HCT116 (cell line): ENCODE data around the gene TP53TG5. TPM values are rescaled to one million over a fixed set of nuclear protein-coding genes. Genes with fewer than 3 reads are reported as not detected.

ENCODE experiments used
- ATAC-seq: fragments of 200-7000 bp; cut with Tn5 transposase; 2 replicates; pipeline ENCODE4 v1.9.1; 2020; ENCODE audit warnings: mild to moderate bottlenecking, moderate library complexity
- BruUV-seq: library from RNA; stranded (reverse); fragments of 400-500 nt; replicated peaks from 2 replicates; lab custom pipeline; 2021; lab: Mats Ljungman, UMichigan
- CTCF ChIA-PET: fragments of 300-600 bp; sonication (Branson Sonifier 250); formaldehyde crosslinking; loops from one replicate; lab custom pipeline; 2021; ENCODE audit warnings: antibody characterized with exemption; lab: Charles Lee
- POLR2A ChIA-PET: fragments of 300-600, 350-600 bp; sonication (Branson Sonifier 250); formaldehyde crosslinking; loops from one replicate; lab custom pipeline; 2021; ENCODE audit warnings: antibody characterized with exemption; lab: Charles Lee
- RAD21 ChIA-PET, 2 experiments: fragments of 300-600 bp; sonication (Branson Sonifier 250); formaldehyde crosslinking; loops; one replicate each; lab custom pipeline; 2023; ENCODE audit warnings: low total read pairs in 2 of 2; ENCODE audit not compliant: uncharacterized antibody in 2 of 2, unreplicated experiment in 2 of 2, low non-redundant PET in 1 of 2; lab: Charles Lee
- DNase-seq: peaks from one replicate; pipeline ENCODE4 v3.0.0-alpha.2; 2010; ENCODE audit warnings: low read depth, low spot score
- H2AFZ ChIP-seq: fragments of 200-600 bp; shearing (Covaris generic), sonication (generic); 2 replicates; pipeline ENCODE4 v1.6.1; 2017; ENCODE audit warnings: low read depth, mixed run types, mixed read lengths, antibody characterized with exemption, low read length; ENCODE audit not compliant: poor library complexity, severe bottlenecking
- H3K27ac ChIP-seq: 2 replicates; pipeline ENCODE4 v1.5.1; 2012; ENCODE audit warnings: low read depth, low read length
- H3K27me3 ChIP-seq: fragments of 200-600 bp; sonication (generic); 2 replicates; pipeline ENCODE4 v1.6.1; 2016; ENCODE audit warnings: mixed run types, low read length, mixed read lengths; ENCODE audit not compliant: insufficient read depth
- H3K36me3 ChIP-seq, 2 experiments: fragments of 200-500 bp in 1 of 2; fragments of 200-600 bp in 1 of 2; sonication (Bioruptor generic) in 1 of 2; sonication (generic) in 1 of 2; 2 replicates each; pipeline versions ENCODE4 v1.5.1 to v1.6.1; 2014 to 2016; ENCODE audit warnings: low read length in 2 of 2, inconsistent platforms in 1 of 2, mixed read lengths in 1 of 2, mixed run types in 1 of 2; ENCODE audit not compliant: insufficient read depth in 2 of 2, control insufficient read depth in 1 of 2
- H3K4me1 ChIP-seq, 2 experiments: fragments of 200-600 bp in 1 of 2; sonication (generic) in 1 of 2; 2 replicates each; pipeline versions ENCODE4 v1.5.1 to v1.6.1; 2012 to 2017; ENCODE audit warnings: low read length in 2 of 2, inconsistent platforms in 1 of 2, mild to moderate bottlenecking in 1 of 2, mixed read lengths in 1 of 2, mixed run types in 1 of 2, moderate library complexity in 1 of 2; ENCODE audit not compliant: insufficient read depth in 2 of 2, control insufficient read depth in 1 of 2
- H3K4me2 ChIP-seq: fragments of 200-600 bp; sonication (generic); 2 replicates; pipeline ENCODE4 v1.6.1; 2017; ENCODE audit warnings: mixed run types, low read length, mixed read lengths
- H3K4me3 ChIP-seq, 2 experiments: fragments of 200-600 bp in 1 of 2; sonication (generic) in 1 of 2; replicated peaks in 1 of 2; 2 replicates each; pipeline ENCODE4 v1.5.1; 2011 to 2016; ENCODE audit warnings: low read length in 2 of 2, control low read depth in 1 of 2, low read depth in 1 of 2, mild to moderate bottlenecking in 1 of 2, mixed read lengths in 1 of 2, mixed run types in 1 of 2
- H3K79me2 ChIP-seq: fragments of 200-600 bp; sonication (generic); 2 replicates; pipeline ENCODE4 v1.6.1; 2017; ENCODE audit warnings: mild to moderate bottlenecking, mixed run types, low read length, moderate library complexity, mixed read lengths; ENCODE audit not compliant: insufficient read depth
- H3K9ac ChIP-seq: fragments of 200-600 bp; sonication (generic); 2 replicates; pipeline ENCODE4 v1.6.1; 2016; ENCODE audit warnings: low read length, mixed read lengths
- H3K9me2 ChIP-seq: fragments of 200-600 bp; sonication (generic), shearing (Covaris generic); 2 replicates; pipeline ENCODE4 v1.6.1; 2017; ENCODE audit warnings: mixed run types, mild to moderate bottlenecking, moderate library complexity; ENCODE audit not compliant: insufficient read depth
- H3K9me3 ChIP-seq, 2 experiments: fragments of 200-500 bp in 1 of 2; fragments of 200-600 bp in 1 of 2; sonication (Bioruptor generic) in 1 of 2; sonication (generic) in 1 of 2; 2 replicates each; pipeline ENCODE4 v1.6.1; 2014 to 2017; ENCODE audit warnings: low read length in 2 of 2, mixed read lengths in 2 of 2, inconsistent platforms in 1 of 2, low read depth in 1 of 2, mild to moderate bottlenecking in 1 of 2, mixed run types in 1 of 2, moderate library complexity in 1 of 2; ENCODE audit not compliant: control insufficient read depth in 1 of 2, insufficient read depth in 1 of 2
- H4K20me1 ChIP-seq: fragments of 200-600 bp; sonication (generic), shearing (Covaris generic); 2 replicates; pipeline ENCODE4 v1.6.1; 2017; ENCODE audit warnings: mixed run types, mild to moderate bottlenecking, moderate library complexity; ENCODE audit not compliant: insufficient read depth
- CBX3 ChIP-seq: IDR thresholded peaks from 2 replicates; pipeline ENCODE4 v1.6.1; 2012; ENCODE audit warnings: low read depth
- ELF1 ChIP-seq: IDR thresholded peaks from 2 replicates; pipeline ENCODE4 v1.6.1; 2012; ENCODE audit warnings: low read depth, borderline replicate concordance
- EZH2 ChIP-seq: fragments of 200-600 bp; sonication (generic); IDR thresholded peaks from 2 replicates; pipeline ENCODE4 v1.6.1; 2017; ENCODE audit warnings: antibody characterized with exemption, mixed run types
- FOSL1 ChIP-seq: IDR thresholded peaks from 2 replicates; pipeline ENCODE4 v1.6.1; 2012; ENCODE audit warnings: low read depth
- JUND ChIP-seq: IDR thresholded peaks from 2 replicates; pipeline ENCODE4 v1.6.1; 2012
- intact Hi-C: fragments of 100-400 bp; cut with micrococcal nuclease; formaldehyde crosslinking; loops from 2 replicates; pipeline ENCODE4 v1.10.0; 2022
- total RNA-seq: library from RNA; stranded (reverse); gene quantifications from one replicate; pipeline ENCODE4 v1.2.1, GENCODE V29; 2021; ENCODE audit not compliant: unreplicated experiment
- TF ChIP-seq, protein P1 (sequence below): IDR thresholded peaks from 2 replicates; pipeline ENCODE4 v1.6.1; 2012; ENCODE audit warnings: low read depth

TP53TG5 gene
- total RNA-seq, 1 experiment from 2014 or later, result 0.76 TPM

- Histone ChIP-seq H3K4me3 (no peak overlapping the region), H4K20me1 (no peaks in the 10 kb centered on the region), H3K9me2 (no peaks in the 10 kb centered on the region), H3K9ac (no peak overlapping the region), H3K4me2 (no peak overlapping the region), H3K79me2 (no peaks in the 10 kb centered on the region), H3K9me3 (no peaks in the 10 kb centered on the region), H3K27ac (no peak overlapping the region), H3K36me3 (no peaks in the 10 kb centered on the region), H2AFZ (no peak overlapping the region), H3K4me1 (peaks cover 0 to 20% of the 10 kb centered on the region in 2 experiments; a peak in 2 of 4 replicates), H3K27me3 (no peaks in the 10 kb centered on the region)
- ATAC-seq (no peak), DNase-seq (no peak)
- intact Hi-C loops, result loop anchor here (1.0 to 2.0 kb wide), 3 partner anchors 41 to 396 kb away; partner anchors contain the start of gene PIGT
- ChIA-PET POLR2A (interaction anchor here (1.6 kb wide), 1 partner anchor 31 kb away, joined by 4 read pairs; no protein-coding TSS in a partner anchor), CTCF (interaction anchor here (1.6 to 8.3 kb wide), 3 partner anchors 12 to 62 kb away, joined by 10 to 61 read pairs (median 22); partner anchors contain the start of gene SYS1), RAD21 (interaction anchor here in 1 of 2 experiments (2.1 kb wide), 1 partner anchor 62 kb away, joined by 16 read pairs; no protein-coding TSS in a partner anchor)
- TF ChIP-seq EZH2 (no peak), JUND (no peak), ELF1 (no peak), CBX3 (no peak), FOSL1 (no peak)
- TF ChIP-seq, protein P1, sequence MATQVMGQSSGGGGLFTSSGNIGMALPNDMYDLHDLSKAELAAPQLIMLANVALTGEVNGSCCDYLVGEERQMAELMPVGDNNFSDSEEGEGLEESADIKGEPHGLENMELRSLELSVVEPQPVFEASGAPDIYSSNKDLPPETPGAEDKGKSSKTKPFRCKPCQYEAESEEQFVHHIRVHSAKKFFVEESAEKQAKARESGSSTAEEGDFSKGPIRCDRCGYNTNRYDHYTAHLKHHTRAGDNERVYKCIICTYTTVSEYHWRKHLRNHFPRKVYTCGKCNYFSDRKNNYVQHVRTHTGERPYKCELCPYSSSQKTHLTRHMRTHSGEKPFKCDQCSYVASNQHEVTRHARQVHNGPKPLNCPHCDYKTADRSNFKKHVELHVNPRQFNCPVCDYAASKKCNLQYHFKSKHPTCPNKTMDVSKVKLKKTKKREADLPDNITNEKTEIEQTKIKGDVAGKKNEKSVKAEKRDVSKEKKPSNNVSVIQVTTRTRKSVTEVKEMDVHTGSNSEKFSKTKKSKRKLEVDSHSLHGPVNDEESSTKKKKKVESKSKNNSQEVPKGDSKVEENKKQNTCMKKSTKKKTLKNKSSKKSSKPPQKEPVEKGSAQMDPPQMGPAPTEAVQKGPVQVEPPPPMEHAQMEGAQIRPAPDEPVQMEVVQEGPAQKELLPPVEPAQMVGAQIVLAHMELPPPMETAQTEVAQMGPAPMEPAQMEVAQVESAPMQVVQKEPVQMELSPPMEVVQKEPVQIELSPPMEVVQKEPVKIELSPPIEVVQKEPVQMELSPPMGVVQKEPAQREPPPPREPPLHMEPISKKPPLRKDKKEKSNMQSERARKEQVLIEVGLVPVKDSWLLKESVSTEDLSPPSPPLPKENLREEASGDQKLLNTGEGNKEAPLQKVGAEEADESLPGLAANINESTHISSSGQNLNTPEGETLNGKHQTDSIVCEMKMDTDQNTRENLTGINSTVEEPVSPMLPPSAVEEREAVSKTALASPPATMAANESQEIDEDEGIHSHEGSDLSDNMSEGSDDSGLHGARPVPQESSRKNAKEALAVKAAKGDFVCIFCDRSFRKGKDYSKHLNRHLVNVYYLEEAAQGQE, result no peak
- no TSS peak for BruUV-seq
These were observed 3.2 kb downstream of the TP53TG5 start for GRCh38 chr20:45374966-45375365.
